T-cell (primary cell): ENCODE data around the gene CARD14. TPM values are rescaled to one million over a fixed set of nuclear protein-coding genes. Genes with fewer than 3 reads are reported as not detected.

Experiments
- ATAC-seq, 4 experiments: fragments of 200-7000 bp in 3 of 4; fragments of 150-1000 bp in 1 of 4; cut with Tn5 transposase; replicated peaks in 1 of 4; 1 replicate in 3 of 4; 2 replicates in 1 of 4; pipeline ENCODE4 v1.10.0; 2021; ENCODE audit warnings: moderate library complexity in 3 of 4, mild to moderate bottlenecking in 2 of 4, moderate number of reproducible peaks in 1 of 4
- CTCF ChIA-PET, 2 donors: fragments of 300-600 bp; sonication (Branson Sonifier 250); formaldehyde crosslinking; loops; one replicate each; lab custom pipeline; 2022; ENCODE audit warnings: antibody characterized with exemption in 2 of 2; lab: Charles Lee
- POLR2A ChIA-PET, 2 donors: fragments of 300-600 bp; sonication (Branson Sonifier 250); formaldehyde crosslinking; loops; one replicate each; lab custom pipeline; 2022; ENCODE audit warnings: antibody characterized with exemption in 2 of 2; lab: Charles Lee
- DNase-seq, 35 experiments: peaks; one replicate each; pipeline versions ENCODE4 v3.0.0 to v3.0.0-alpha.2; 2013 to 2023
- H3K27ac ChIP-seq: one replicate; pipeline ENCODE4 v1.5.1; 2013; ENCODE audit warnings: low read length
- H3K27me3 ChIP-seq, 2 experiments: replicated peaks in 1 of 2; 1 replicate in 1 of 2; 2 replicates in 1 of 2; pipeline versions ENCODE4 v1.6.1 to v1.7.0; 2013; ENCODE audit warnings: low read length in 1 of 2, mixed read lengths in 1 of 2; ENCODE audit not compliant: control insufficient read depth in 2 of 2, insufficient read depth in 2 of 2; ENCODE audit errors: extremely low read depth in 1 of 2
- H3K36me3 ChIP-seq, 2 donors: 1 replicate in 1 of 2; 2 replicates in 1 of 2; pipeline versions ENCODE4 v1.6.1 to v1.7.0; 2013; ENCODE audit warnings: low read length in 1 of 2; ENCODE audit not compliant: control insufficient read depth in 2 of 2, insufficient read depth in 1 of 2; ENCODE audit errors: extremely low read depth in 1 of 2
- H3K4me1 ChIP-seq, 2 experiments: 1 replicate in 1 of 2; 2 replicates in 1 of 2; pipeline versions ENCODE4 v1.6.1 to v1.7.0; 2013; ENCODE audit warnings: low read length in 2 of 2, mixed read lengths in 1 of 2; ENCODE audit not compliant: insufficient read depth in 2 of 2, control insufficient read depth in 1 of 2; ENCODE audit errors: extremely low read depth in 1 of 2
- H3K4me3 ChIP-seq, 2 donors: 1 replicate in 1 of 2; 2 replicates in 1 of 2; pipeline versions ENCODE4 v1.5.1 to v1.7.0; 2013; ENCODE audit warnings: mild to moderate bottlenecking in 2 of 2, low read length in 1 of 2, moderate library complexity in 1 of 2; ENCODE audit not compliant: control insufficient read depth in 1 of 2; ENCODE audit errors: extremely low read depth in 1 of 2
- H3K9me3 ChIP-seq: 2 replicates; pipeline ENCODE4 v1.7.0; 2013
- H3K27ac Mint-ChIP-seq, 2 donors: one replicate each; pipeline ENCODE4 v1.8.0; 2020 to 2021; ENCODE audit warnings: mild to moderate bottlenecking in 2 of 2, mixed read lengths in 2 of 2
- H3K27me3 Mint-ChIP-seq, 2 donors: one replicate each; pipeline ENCODE4 v1.8.0; 2021 to 2022; ENCODE audit warnings: mixed read lengths in 2 of 2
- H3K36me3 Mint-ChIP-seq: one replicate; pipeline ENCODE4 v1.8.0; 2021; ENCODE audit warnings: mixed read lengths
- H3K4me1 Mint-ChIP-seq, 3 donors: one replicate each; pipeline ENCODE4 v1.8.0; 2020 to 2022; ENCODE audit warnings: mixed read lengths in 3 of 3, mild to moderate bottlenecking in 1 of 3
- H3K4me3 Mint-ChIP-seq, 3 donors: one replicate each; pipeline ENCODE4 v1.8.0; 2020 to 2022; ENCODE audit warnings: mild to moderate bottlenecking in 3 of 3, mixed read lengths in 3 of 3, moderate library complexity in 3 of 3
- H3K9me3 Mint-ChIP-seq, 3 donors: one replicate each; pipeline ENCODE4 v1.8.0; 2020 to 2022; ENCODE audit warnings: mixed read lengths in 3 of 3
- WGBS: methylation state at CpG from one replicate; pipeline ENCODE4 v1.1.5; 2013; ENCODE audit warnings: missing lambda C conversion rate; ENCODE audit not compliant: insufficient coverage; 5-methylcytosine and 5-hydroxymethylcytosine counted together
- total RNA-seq, 35 experiments: library from RNA in 6 of 35; stranded (reverse) in 6 of 35; fragments of 120-200 nt in 1 of 35; gene quantifications; one replicate each; pipeline versions ENCODE4 v1.2.1 to v1.2.4 and lab custom pipeline; 2013 to 2026

CARD14 gene
- total RNA-seq, 5 donors from 2014 or later (not counting 1 experiment from before 2014, with no cell fraction given), result 0.06 to 0.10 TPM; not detected in 3

GRCh38 chr17:80169107-80169506, 723 bp upstream of the CARD14 start:
- Histone ChIP-seq H3K4me1 (no peaks in the 10 kb centered on the region), H3K9me3 (no peaks in the 10 kb centered on the region), H3K27ac (no peak overlapping the region), H3K4me3 (no peak overlapping the region), H3K36me3 (no peaks in the 10 kb centered on the region), H3K27me3 (peaks cover 0 to 20% of the 10 kb centered on the region in 2 experiments)
- Mint-ChIP-seq H3K27ac (no peak overlapping the region), H3K4me1 (no peaks in the 10 kb centered on the region), H3K27me3 (peaks cover 0 to 5% of the 10 kb centered on the region in 2 donors), H3K36me3 (no peaks in the 10 kb centered on the region), H3K9me3 (no peaks in the 10 kb centered on the region), H3K4me3 (no peak overlapping the region)
- no peak for ATAC-seq
- ChIA-PET POLR2A (no interaction called here), CTCF (no interaction called here)
- WGBS, result 99% methylated on average over 5 of the region's 5 CpGs
- DNase-seq, result no peak

- ChIA-PET POLR2A (no interaction called here), CTCF (no interaction called here)
- no peak overlapping the region for H3K27ac ChIP-seq
- H3K4me3 Mint-ChIP-seq, result no peak overlapping the region
- H3K4me1 ChIP-seq, result no peaks in the 10 kb centered on the region
- H3K27me3 Mint-ChIP-seq, result peaks cover 0 to 3% of the 10 kb centered on the region in 2 donors
- ATAC-seq, result no peak
- H3K9me3 Mint-ChIP-seq, result no peaks in the 10 kb centered on the region
- H3K9me3 ChIP-seq, result no peaks in the 10 kb centered on the region
- H3K36me3 Mint-ChIP-seq, result no peaks in the 10 kb centered on the region
- WGBS, result 78% methylated on average over 6 of the region's 7 CpGs
- H3K36me3 ChIP-seq, result no peaks in the 10 kb centered on the region
- no peak overlapping the region for H3K27ac Mint-ChIP-seq
- H3K4me1 Mint-ChIP-seq, result no peaks in the 10 kb centered on the region
- DNase-seq, result no peak
- H3K27me3 ChIP-seq, result peaks cover 0 to 29% of the 10 kb centered on the region in 2 experiments
- no peak overlapping the region for H3K4me3 ChIP-seq
These were observed 1.9 kb downstream of the CARD14 start for GRCh38 chr17:80171681-80172080.

- H3K27me3 Mint-ChIP-seq, result peaks cover 0 to 3% of the 10 kb centered on the region in 2 donors
- H3K36me3 Mint-ChIP-seq, result no peaks in the 10 kb centered on the region
- no CpG with 5 or more reads among the region's 12 CpGs for WGBS
- H3K27me3 ChIP-seq, result peaks cover 0 to 31% of the 10 kb centered on the region in 2 experiments
- DNase-seq, result no peak
- no peaks in the 10 kb centered on the region for H3K4me1 Mint-ChIP-seq
- no peak overlapping the region for H3K4me3 Mint-ChIP-seq
- H3K4me1 ChIP-seq, result no peaks in the 10 kb centered on the region
- H3K4me3 ChIP-seq, result no peak overlapping the region
- H3K9me3 Mint-ChIP-seq, result no peaks in the 10 kb centered on the region
- no peak overlapping the region for H3K27ac ChIP-seq
- no peaks in the 10 kb centered on the region for H3K36me3 ChIP-seq
- ATAC-seq, result no peak
- H3K9me3 ChIP-seq, result no peaks in the 10 kb centered on the region
- H3K27ac Mint-ChIP-seq, result no peak overlapping the region
- CTCF ChIA-PET, result no interaction called here
- POLR2A ChIA-PET, result no interaction called here
These were observed 3.3 kb downstream of the CARD14 start for GRCh38 chr17:80173126-80173525.

GRCh38 chr17:80173916-80174315, 4.1 kb downstream of the CARD14 start:
- CTCF ChIA-PET, result no interaction called here
- Histone ChIP-seq H3K27ac (no peak overlapping the region), H3K27me3 (peaks cover 0 to 31% of the 10 kb centered on the region in 2 experiments), H3K9me3 (no peaks in the 10 kb centered on the region), H3K4me1 (no peaks in the 10 kb centered on the region), H3K36me3 (no peaks in the 10 kb centered on the region), H3K4me3 (no peak overlapping the region)
- Mint-ChIP-seq H3K9me3 (no peaks in the 10 kb centered on the region), H3K36me3 (no peaks in the 10 kb centered on the region), H3K4me1 (no peaks in the 10 kb centered on the region), H3K27ac (no peak overlapping the region), H3K4me3 (no peak overlapping the region), H3K27me3 (peaks cover 2 to 3% of the 10 kb centered on the region in 2 donors)
- no peak for ATAC-seq
- POLR2A ChIA-PET, result no interaction called here
- DNase-seq, result no peak
- 100% methylated on average over 1 of the region's 6 CpGs for WGBS

- Histone ChIP-seq H3K4me1 (no peaks in the 10 kb centered on the region), H3K9me3 (no peaks in the 10 kb centered on the region), H3K4me3 (no peak overlapping the region), H3K27ac (no peak overlapping the region), H3K27me3 (peaks cover 0 to 34% of the 10 kb centered on the region in 2 experiments), H3K36me3 (no peaks in the 10 kb centered on the region)
- CTCF ChIA-PET, result no interaction called here
- Mint-ChIP-seq H3K36me3 (no peaks in the 10 kb centered on the region), H3K4me1 (no peaks in the 10 kb centered on the region), H3K27ac (no peak overlapping the region), H3K9me3 (no peaks in the 10 kb centered on the region), H3K4me3 (no peak overlapping the region), H3K27me3 (peaks cover 0 to 3% of the 10 kb centered on the region in 2 donors)
- ATAC-seq (no peak), DNase-seq (no peak)
- WGBS, result 90% methylated on average over 8 of the region's 11 CpGs
- POLR2A ChIA-PET, result no interaction called here
These were observed 6.9 kb downstream of the CARD14 start for GRCh38 chr17:80176757-80177156.

GRCh38 chr17:80177986-80178595, 8.3 kb downstream of the CARD14 start:
- Mint-ChIP-seq H3K9me3 (no peaks in the 10 kb centered on the region), H3K27me3 (peaks cover 0 to 3% of the 10 kb centered on the region in 2 donors), H3K36me3 (no peaks in the 10 kb centered on the region), H3K27ac (no peak overlapping the region), H3K4me3 (no peak overlapping the region), H3K4me1 (no peaks in the 10 kb centered on the region)
- no peak for ATAC-seq
- CTCF ChIA-PET, result interaction anchor here in 1 of 2 donors (0.9 kb wide), 1 partner anchor 18 kb away, joined by 4 read pairs; no protein-coding TSS in a partner anchor
- Histone ChIP-seq H3K36me3 (no peaks in the 10 kb centered on the region), H3K4me3 (no peak overlapping the region), H3K27ac (no peak overlapping the region), H3K9me3 (no peaks in the 10 kb centered on the region), H3K27me3 (peaks cover 0 to 43% of the 10 kb centered on the region in 2 experiments), H3K4me1 (no peaks in the 10 kb centered on the region)
- no peak for DNase-seq
- POLR2A ChIA-PET, result no interaction called here
- 88% methylated on average over 17 of the region's 21 CpGs for WGBS
